Measurements from ENCODE around the gene UGT1A5.
"Not testable (repeated sequence)": the region's sequence is repeated elsewhere in the genome, so short reads cannot be mapped to it uniquely, and the experiment has no call there.

The UGT1A5 gene

GRCh38 chr2:233698740-233699139 is 14.0 kb upstream of the UGT1A5 start:
- no peak for DNase-seq

- DNase-seq = no peak
Measured at GRCh38 chr2:233699424-233700027, 13.2 kb upstream of the UGT1A5 start.

GRCh38 chr2:233700028-233700635 is 12.6 kb upstream of the UGT1A5 start:
- no peak for DNase-seq

- DNase-seq = not testable (repeated sequence)
Measured at GRCh38 chr2:233700842-233701241, 11.9 kb upstream of the UGT1A5 start.

GRCh38 chr2:233702238-233702637 is 10.5 kb upstream of the UGT1A5 start:
- no peak for DNase-seq

- no peak for DNase-seq
Measured at GRCh38 chr2:233705911-233706506, 6.7 kb upstream of the UGT1A5 start.

- DNase-seq = no peak
Measured at GRCh38 chr2:233706720-233707119, 6.0 kb upstream of the UGT1A5 start.

GRCh38 chr2:233707940-233708644 is 4.6 kb upstream of the UGT1A5 start:
- no peak for DNase-seq

- no peak for DNase-seq
Measured at GRCh38 chr2:233708942-233709341, 3.8 kb upstream of the UGT1A5 start.

GRCh38 chr2:233711312-233712008 is 1.2 kb upstream of the UGT1A5 start:
- DNase-seq = peak; percentile 58 to 60

GRCh38 chr2:233713262-233713615 is 532 bp downstream of the UGT1A5 start:
- no peak for DNase-seq

- no peak for DNase-seq
Measured at GRCh38 chr2:233714121-233714520, 1.4 kb downstream of the UGT1A5 start.

GRCh38 chr2:233718552-233718951 is 5.8 kb downstream of the UGT1A5 start, which contains the start of gene UGT1A4:
TSS of gene UGT1A4 (plus strand) at chr2:233718736. CDS start at chr2:233718821, 85 bp downstream.
- no peak for DNase-seq

- DNase-seq = no peak
Measured at GRCh38 chr2:233728723-233729301, 16.1 kb downstream of the UGT1A5 start, which contains the start of gene UGT1A3. TSS of gene UGT1A3 (plus strand) at chr2:233729042. CDS start at chr2:233729127, 85 bp downstream.

- DNase-seq = not testable (repeated sequence)
Measured at GRCh38 chr2:233736868-233737653, 24.4 kb downstream of the UGT1A5 start.

GRCh38 chr2:233740870-233741269 is 28.2 kb downstream of the UGT1A5 start:
- no peak for DNase-seq

GRCh38 chr2:233743464-233744259 is 31.0 kb downstream of the UGT1A5 start:
- DNase-seq = no peak

- no peak for DNase-seq
Measured at GRCh38 chr2:233745073-233745755, 32.5 kb downstream of the UGT1A5 start.

- DNase-seq = not testable (repeated sequence)
Measured at GRCh38 chr2:233745838-233746237, 33.1 kb downstream of the UGT1A5 start.

Measured in activated CD4-positive, alpha-beta T cell treated with anti-CD3 and anti-CD28 coated beads, Interleukin-2, amount 50 U/mL, for 4 hours (primary cell).